Neural cell (in vitro differentiated cells): Measurements from ENCODE around the gene C5.
"Not testable (repeated sequence)": the region's sequence is repeated elsewhere in the genome, so short reads cannot be mapped to it uniquely, and the experiment has no call there.

Source experiments
- CTCF ChIP-seq: fragments of 450-650 bp; IDR thresholded peaks from 2 replicates; pipeline ENCODE4 v1.5.1; 2014; ENCODE audit warnings: antibody characterized with exemption, mild to moderate bottlenecking, moderate library complexity; ENCODE audit not compliant: poor library complexity, severe bottlenecking
- EP300 ChIP-seq: fragments of 450-650 bp; conservative IDR thresholded peaks from 2 replicates; pipeline ENCODE4 v1.6.1; 2014; ENCODE audit warnings: antibody characterized with exemption, mild to moderate bottlenecking, moderate library complexity; ENCODE audit not compliant: poor library complexity, severe bottlenecking
- EZH2 ChIP-seq: fragments of 200-600, 300-800 bp; shearing (Covaris generic), sonication (generic); IDR thresholded peaks from 2 replicates; pipeline ENCODE4 v1.6.1; 2014; ENCODE audit warnings: antibody characterized with exemption, low read length, borderline replicate concordance, mild to moderate bottlenecking; ENCODE audit not compliant: insufficient read depth, poor library complexity, severe bottlenecking
- MXI1 ChIP-seq: fragments of 450-650 bp; conservative IDR thresholded peaks from 2 replicates; pipeline ENCODE4 v1.6.1; 2014; ENCODE audit warnings: antibody characterized with exemption, mild to moderate bottlenecking; ENCODE audit not compliant: poor library complexity, severe bottlenecking
- POLR2AphosphoS5 ChIP-seq: IDR thresholded peaks from 2 replicates; pipeline ENCODE4 v1.6.1; 2012
- RAD21 ChIP-seq: fragments of 450-650 bp; conservative IDR thresholded peaks from 2 replicates; pipeline ENCODE4 v1.6.1; 2014; ENCODE audit warnings: antibody characterized with exemption, mild to moderate bottlenecking, moderate library complexity
- SMC3 ChIP-seq: fragments of 450-650 bp; conservative IDR thresholded peaks from 2 replicates; pipeline ENCODE4 v1.6.1; 2014; ENCODE audit warnings: antibody characterized with exemption, mild to moderate bottlenecking, moderate library complexity; ENCODE audit not compliant: poor library complexity
- TAF1 ChIP-seq: IDR thresholded peaks from 2 replicates; pipeline ENCODE4 v1.6.1; 2012; ENCODE audit warnings: low read depth
- TF ChIP-seq, protein P1 (sequence below): IDR thresholded peaks from 2 replicates; pipeline ENCODE4 v1.6.1; 2012; ENCODE audit warnings: borderline replicate concordance

- TF ChIP-seq CTCF, EZH2, MXI1, SMC3, POLR2AphosphoS5, TAF1, RAD21, EP300: not testable (repeated sequence)
- TF ChIP-seq, protein P1, sequence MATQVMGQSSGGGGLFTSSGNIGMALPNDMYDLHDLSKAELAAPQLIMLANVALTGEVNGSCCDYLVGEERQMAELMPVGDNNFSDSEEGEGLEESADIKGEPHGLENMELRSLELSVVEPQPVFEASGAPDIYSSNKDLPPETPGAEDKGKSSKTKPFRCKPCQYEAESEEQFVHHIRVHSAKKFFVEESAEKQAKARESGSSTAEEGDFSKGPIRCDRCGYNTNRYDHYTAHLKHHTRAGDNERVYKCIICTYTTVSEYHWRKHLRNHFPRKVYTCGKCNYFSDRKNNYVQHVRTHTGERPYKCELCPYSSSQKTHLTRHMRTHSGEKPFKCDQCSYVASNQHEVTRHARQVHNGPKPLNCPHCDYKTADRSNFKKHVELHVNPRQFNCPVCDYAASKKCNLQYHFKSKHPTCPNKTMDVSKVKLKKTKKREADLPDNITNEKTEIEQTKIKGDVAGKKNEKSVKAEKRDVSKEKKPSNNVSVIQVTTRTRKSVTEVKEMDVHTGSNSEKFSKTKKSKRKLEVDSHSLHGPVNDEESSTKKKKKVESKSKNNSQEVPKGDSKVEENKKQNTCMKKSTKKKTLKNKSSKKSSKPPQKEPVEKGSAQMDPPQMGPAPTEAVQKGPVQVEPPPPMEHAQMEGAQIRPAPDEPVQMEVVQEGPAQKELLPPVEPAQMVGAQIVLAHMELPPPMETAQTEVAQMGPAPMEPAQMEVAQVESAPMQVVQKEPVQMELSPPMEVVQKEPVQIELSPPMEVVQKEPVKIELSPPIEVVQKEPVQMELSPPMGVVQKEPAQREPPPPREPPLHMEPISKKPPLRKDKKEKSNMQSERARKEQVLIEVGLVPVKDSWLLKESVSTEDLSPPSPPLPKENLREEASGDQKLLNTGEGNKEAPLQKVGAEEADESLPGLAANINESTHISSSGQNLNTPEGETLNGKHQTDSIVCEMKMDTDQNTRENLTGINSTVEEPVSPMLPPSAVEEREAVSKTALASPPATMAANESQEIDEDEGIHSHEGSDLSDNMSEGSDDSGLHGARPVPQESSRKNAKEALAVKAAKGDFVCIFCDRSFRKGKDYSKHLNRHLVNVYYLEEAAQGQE, result not testable (repeated sequence)
These were observed 78.6 kb downstream of the C5 start for GRCh38 chr9:120971471-120971870.
